HEK293 (cell line): ENCODE results near the gene COMP.
A peak's percentile ranks its signal among the peaks of the same experiment; 100 is the strongest.

Experiments
- CTCF ChIA-PET: fragments of 350-600 bp; formaldehyde crosslinking; extraction: SDS; loops from one replicate; lab custom pipeline; 2021; ENCODE audit warnings: antibody characterized with exemption; lab: Yijun Ruan, JAX
- POLR2A ChIA-PET: fragments of 300-600 bp; formaldehyde crosslinking; extraction: SDS; loops from one replicate; lab custom pipeline; 2020; ENCODE audit warnings: antibody characterized with exemption, inconsistent platforms; lab: Yijun Ruan, JAX
- H3K27ac ChIP-seq: fragments of 200-500 bp; sonication (Bioruptor generic); 2 replicates; pipeline ENCODE4 v1.5.1; 2014; ENCODE audit warnings: low read depth, low read length, control low read depth, inconsistent platforms; ENCODE audit errors: extremely low read depth
- H3K36me3 ChIP-seq, 2 experiments: fragments of 200-500 bp in 1 of 2; sonication (Bioruptor generic) in 1 of 2; 1 replicate in 1 of 2; 2 replicates in 1 of 2; pipeline ENCODE4 v1.5.1; 2014 to 2017; ENCODE audit warnings: inconsistent platforms in 2 of 2, low read length in 2 of 2; ENCODE audit not compliant: control insufficient read depth in 2 of 2, insufficient read depth in 1 of 2
- H3K4me1 ChIP-seq: fragments of 200-500 bp; sonication (Bioruptor generic); 2 replicates; pipeline ENCODE4 v1.5.1; 2014; ENCODE audit warnings: mild to moderate bottlenecking, low read length, inconsistent platforms; ENCODE audit not compliant: control insufficient read depth, insufficient read depth
- H3K4me3 ChIP-seq: 2 replicates; pipeline ENCODE4 v1.5.1; 2011; ENCODE audit warnings: low read depth, mild to moderate bottlenecking, control low read depth, low read length, moderate library complexity
- H3K9me3 ChIP-seq: fragments of 200-500 bp; sonication (Bioruptor generic); 2 replicates; pipeline ENCODE4 v1.5.1; 2014; ENCODE audit warnings: low read depth, low read length, inconsistent platforms; ENCODE audit not compliant: control insufficient read depth, insufficient read depth
- ATF2 ChIP-seq: fragments of 450-650 bp; formaldehyde crosslinking; IDR thresholded peaks from 2 replicates; pipeline ENCODE4 v1.5.1; 2016; ENCODE audit warnings: missing biosample characterization, missing genetic modification characterization, low read depth
- OVOL3 ChIP-seq: fragments of 450-650 bp; formaldehyde crosslinking; IDR thresholded peaks from 2 replicates; pipeline ENCODE4 v1.5.1; 2016; ENCODE audit warnings: missing biosample characterization, missing genetic modification characterization
- PRDM1 ChIP-seq: fragments of 450-650 bp; formaldehyde crosslinking; IDR thresholded peaks from 2 replicates; pipeline ENCODE4; 2016; ENCODE audit warnings: missing biosample characterization, missing genetic modification characterization
- SCRT1 ChIP-seq: fragments of 450-650 bp; formaldehyde crosslinking; IDR thresholded peaks from 2 replicates; pipeline ENCODE4 v1.5.1; 2016; ENCODE audit warnings: missing biosample characterization, missing genetic modification characterization, borderline replicate concordance
- SP2 ChIP-seq: fragments of 450-650 bp; formaldehyde crosslinking; IDR thresholded peaks from 2 replicates; pipeline ENCODE4 v1.5.1; 2016; ENCODE audit warnings: missing biosample characterization, missing genetic modification characterization
- TCF7L2 ChIP-seq: IDR thresholded peaks from 2 replicates; pipeline ENCODE4 v1.6.1; 2011; ENCODE audit warnings: low read depth, mild to moderate bottlenecking, inconsistent platforms, low read length, moderate library complexity, borderline replicate concordance
- TRIM28 ChIP-seq: IDR thresholded peaks from 2 replicates; pipeline ENCODE4 v1.6.1; 2011; ENCODE audit warnings: low read length, control low read depth, borderline replicate concordance
- ZBTB11 ChIP-seq: fragments of 450-650 bp; formaldehyde crosslinking; conservative IDR thresholded peaks from 2 replicates; pipeline ENCODE4 v1.5.1; 2016; ENCODE audit warnings: low read depth, missing biosample characterization, missing genetic modification characterization
- ZBTB44 ChIP-seq: fragments of 450-650 bp; IDR thresholded peaks from 2 replicates; pipeline ENCODE4 v1.5.1; 2018; ENCODE audit warnings: missing biosample characterization, mild to moderate bottlenecking, missing genetic modification characterization
- ZEB2 ChIP-seq: fragments of 450-650 bp; formaldehyde crosslinking; IDR thresholded peaks from 2 replicates; pipeline ENCODE4 v1.5.1; 2016; ENCODE audit warnings: missing biosample characterization, missing genetic modification characterization
- ZFP3 ChIP-seq: fragments of 450-650 bp; formaldehyde crosslinking; IDR thresholded peaks from 2 replicates; pipeline ENCODE4 v1.5.1; 2016; ENCODE audit warnings: low read depth, missing biosample characterization, missing genetic modification characterization
- ZNF10 ChIP-seq: fragments of 450-650 bp; formaldehyde crosslinking; IDR thresholded peaks from 2 replicates; pipeline ENCODE4 v1.5.1; 2017; ENCODE audit warnings: missing biosample characterization, missing genetic modification characterization
- ZNF114 ChIP-seq: fragments of 450-650 bp; formaldehyde crosslinking; IDR thresholded peaks from 2 replicates; pipeline ENCODE4 v1.5.0; 2017; ENCODE audit warnings: missing biosample characterization, missing genetic modification characterization
- ZNF133 ChIP-seq: fragments of 450-650 bp; formaldehyde crosslinking; IDR thresholded peaks from 2 replicates; pipeline ENCODE4 v1.5.1; 2016; ENCODE audit warnings: missing biosample characterization, missing genetic modification characterization
- ZNF138 ChIP-seq: fragments of 450-650 bp; formaldehyde crosslinking; IDR thresholded peaks from 2 replicates; pipeline ENCODE4 v1.5.1; 2016; ENCODE audit warnings: missing biosample characterization, missing genetic modification characterization, borderline replicate concordance
- ZNF184 ChIP-seq: fragments of 450-650 bp; IDR thresholded peaks from 2 replicates; pipeline ENCODE4 v1.5.1; 2018; ENCODE audit warnings: missing biosample characterization, mild to moderate bottlenecking, missing genetic modification characterization
- ZNF24 ChIP-seq: fragments of 450-650 bp; formaldehyde crosslinking; IDR thresholded peaks from 2 replicates; pipeline ENCODE4 v1.5.1; 2016; ENCODE audit warnings: missing biosample characterization, missing genetic modification characterization
- ZNF354C ChIP-seq: fragments of 450-650 bp; formaldehyde crosslinking; IDR thresholded peaks from 2 replicates; pipeline ENCODE4 v1.5.1; 2016; ENCODE audit warnings: missing biosample characterization, missing genetic modification characterization, low read depth, borderline replicate concordance
- ZNF362 ChIP-seq: fragments of 450-650 bp; formaldehyde crosslinking; IDR thresholded peaks from 2 replicates; pipeline ENCODE4 v1.5.1; 2016; ENCODE audit warnings: missing biosample characterization, missing genetic modification characterization
- ZNF404 ChIP-seq: fragments of 450-650 bp; formaldehyde crosslinking; IDR thresholded peaks from 2 replicates; pipeline ENCODE4 v1.5.1; 2017; ENCODE audit warnings: missing biosample characterization, missing genetic modification characterization
- ZNF423 ChIP-seq: fragments of 450-650 bp; formaldehyde crosslinking; IDR thresholded peaks from 2 replicates; pipeline ENCODE4 v1.5.1; 2016; ENCODE audit warnings: missing biosample characterization, missing genetic modification characterization
- ZNF426 ChIP-seq: fragments of 450-650 bp; formaldehyde crosslinking; IDR thresholded peaks from 2 replicates; pipeline ENCODE4 v1.5.1; 2017; ENCODE audit warnings: missing biosample characterization, missing genetic modification characterization, mild to moderate bottlenecking, inconsistent platforms, moderate library complexity
- ZNF544 ChIP-seq: fragments of 450-650 bp; formaldehyde crosslinking; IDR thresholded peaks from 2 replicates; pipeline ENCODE4 v1.5.0; 2017; ENCODE audit warnings: missing biosample characterization, missing genetic modification characterization
- ZNF555 ChIP-seq: fragments of 450-650 bp; formaldehyde crosslinking; conservative IDR thresholded peaks from 2 replicates; pipeline ENCODE4 v1.5.1; 2017; ENCODE audit warnings: missing biosample characterization, mild to moderate bottlenecking, missing genetic modification characterization, inconsistent platforms
- ZNF561 ChIP-seq: fragments of 450-650 bp; IDR thresholded peaks from 2 replicates; pipeline ENCODE4 v1.5.1; 2018; ENCODE audit warnings: missing biosample characterization, missing genetic modification characterization, borderline replicate concordance
- ZSCAN23 ChIP-seq: fragments of 450-650 bp; formaldehyde crosslinking; IDR thresholded peaks from 2 replicates; pipeline ENCODE4 v1.5.1; 2016; ENCODE audit warnings: missing biosample characterization, missing genetic modification characterization
- ZSCAN30 ChIP-seq: fragments of 450-650 bp; IDR thresholded peaks from 2 replicates; pipeline ENCODE4 v1.5.1; 2018; ENCODE audit warnings: missing biosample characterization, mild to moderate bottlenecking, missing genetic modification characterization, moderate library complexity
- ZSCAN5A ChIP-seq: fragments of 450-650 bp; formaldehyde crosslinking; IDR thresholded peaks from 2 replicates; pipeline ENCODE4 v1.5.1; 2016; ENCODE audit warnings: missing biosample characterization, missing genetic modification characterization

The COMP gene

GRCh38 chr19:18789883-18790565 is 1.1 kb downstream of the COMP start:
- H3K4me1 ChIP-seq: peaks cover 4% of the 10 kb centered on the region
- ChIA-PET POLR2A (no interaction called here), CTCF (interaction anchor here (0.9 kb wide), 1 partner anchor 57 kb away, joined by 3 read pairs; no protein-coding TSS in a partner anchor)
- no peaks in the 10 kb centered on the region for H3K9me3 ChIP-seq
- no peak overlapping the region for H3K27ac ChIP-seq
- peak overlapping the region; percentile 36 for H3K4me3 ChIP-seq
- H3K36me3 ChIP-seq: no peaks in the 10 kb centered on the region
- TF ChIP-seq ZSCAN30 (tag by site-specific recombination) (no peak; the same call in 1 of the 2 replicates), ATF2 (no peak), ZNF362 (tag by site-specific recombination) (no peak), ZSCAN23 (tag by site-specific recombination) (no peak), PRDM1 (tag by site-specific recombination) (no peak), SP2 (tag by site-specific recombination) (peak; percentile 56), ZNF114 (no peak), ZNF555 (tag by site-specific recombination) (no peak), ZNF423 (no peak), ZNF544 (tag by site-specific recombination) (no peak), OVOL3 (tag by site-specific recombination) (no peak), ZSCAN5A (tag by site-specific recombination) (no peak), ZNF138 (tag by site-specific recombination) (no peak), ZNF184 (tag by site-specific recombination) (no peak), TCF7L2 (no peak), ZNF24 (tag by site-specific recombination) (no peak), ZFP3 (tag by site-specific recombination) (no peak), SCRT1 (tag by site-specific recombination) (no peak), TRIM28 (no peak), ZNF426 (tag by site-specific recombination) (no peak), ZNF10 (tag by site-specific recombination) (no peak), ZBTB44 (tag by site-specific recombination) (no peak), ZNF354C (tag by site-specific recombination) (no peak), ZNF404 (tag by site-specific recombination) (no peak), ZBTB11 (tag by site-specific recombination) (peak; percentile 58), ZNF561 (tag by site-specific recombination) (no peak), ZEB2 (tag by site-specific recombination) (0 out of 2 replicates have a peak, but pooled peaks have one; percentile 53), ZNF133 (tag by site-specific recombination) (no peak)
